DMS79 treated with DMSO at 0.1 percent for 48 hours (cell line): ENCODE results near the gene LUM.

ENCODE experiments used
- DNase-seq: peaks from one replicate; lab custom pipeline; 2025; lab: John Stamatoyannopoulos, UW

Gene LUM

GRCh38 chr12:91111366-91112325 lies at the start of gene LUM:
LUM (minus strand) TSS chr12:91111494; CDS start chr12:91108979, 2,515 bp downstream.
- no peak for DNase-seq

- DNase-seq: no peak
These were observed 49.7 kb upstream of the LUM start for GRCh38 chr12:91161009-91161408.

GRCh38 chr12:91155990-91156389 lies 44.7 kb upstream of the LUM start:
- no peak for DNase-seq

DNA sequence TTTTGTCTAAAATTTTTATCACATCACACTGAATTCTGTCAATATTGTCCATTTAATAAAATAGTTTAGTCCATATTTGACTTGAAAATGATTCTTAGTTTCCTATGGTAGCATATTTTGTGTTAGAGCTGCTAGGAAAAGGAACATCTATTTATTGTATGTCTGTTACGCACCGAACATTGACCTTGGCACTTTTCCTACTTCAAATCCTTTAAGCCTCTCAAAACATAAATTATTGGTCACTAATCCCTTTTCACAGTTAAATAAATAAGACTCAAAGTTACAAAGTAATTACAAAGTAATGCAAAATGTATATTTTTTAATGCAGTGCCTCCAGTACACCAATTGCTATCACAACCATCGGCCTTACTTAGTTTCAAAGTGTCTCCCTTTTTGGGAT lies 42.8 kb upstream of the LUM start:
- DNase-seq: no peak

DNA sequence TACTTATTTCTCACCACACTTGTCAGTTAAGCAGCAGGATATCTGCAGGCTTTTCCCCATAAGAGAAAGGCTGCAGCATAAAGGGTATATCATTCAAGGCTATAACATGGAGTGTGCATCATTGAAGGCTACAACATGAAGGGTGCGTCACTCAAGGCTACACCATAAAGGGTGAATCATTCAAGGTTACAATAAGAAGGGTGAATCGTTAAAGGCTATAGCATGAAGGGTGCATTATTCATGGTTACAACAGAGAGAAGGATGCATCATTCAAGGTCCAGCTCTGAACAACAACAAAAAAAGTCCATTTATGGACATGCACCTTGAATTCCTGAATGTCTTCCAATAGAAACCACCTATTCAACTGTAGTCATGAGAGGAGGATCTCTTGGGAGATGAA lies 32.8 kb upstream of the LUM start:
- no peak for DNase-seq

DNA sequence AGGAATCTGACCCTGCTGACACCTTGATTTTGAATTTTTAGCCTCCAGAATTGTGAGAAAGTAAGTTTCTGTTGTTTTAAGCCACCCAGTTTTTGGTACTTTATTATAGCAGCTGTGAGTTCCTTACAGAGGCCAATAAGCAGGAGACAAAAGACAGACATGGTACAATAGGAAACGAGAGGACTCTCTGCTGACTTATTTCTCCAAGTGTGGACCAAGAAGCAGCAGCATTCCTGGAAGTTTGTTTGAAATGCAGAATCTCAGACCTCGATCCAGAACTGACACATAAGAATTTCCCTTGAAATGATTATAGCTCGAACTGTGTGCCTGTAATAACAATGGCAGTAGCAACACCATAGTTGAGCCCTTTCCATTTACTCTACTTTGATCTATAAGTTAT lies 31.9 kb upstream of the LUM start:
- DNase-seq: no peak

DNA sequence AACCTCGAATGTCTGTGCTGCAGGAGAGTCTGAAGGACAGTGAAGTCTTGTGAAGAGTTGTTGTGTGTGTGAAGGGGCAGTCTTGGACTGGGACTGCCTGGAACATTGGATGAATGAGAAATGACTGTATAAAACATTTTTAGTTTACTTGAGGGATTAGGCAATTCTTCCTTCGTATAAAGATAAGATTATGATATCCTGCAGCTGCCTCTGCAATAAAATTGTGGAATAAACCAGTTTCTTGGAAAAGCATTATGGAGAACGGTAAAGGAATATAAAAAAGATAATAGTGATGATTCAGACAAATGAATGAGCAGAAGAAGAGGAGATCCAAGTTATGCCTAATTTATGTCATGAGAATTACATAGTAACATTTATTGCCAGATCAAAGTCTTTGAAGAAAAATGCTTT lies 30.9 kb upstream of the LUM start:
- DNase-seq: no peak

DNA sequence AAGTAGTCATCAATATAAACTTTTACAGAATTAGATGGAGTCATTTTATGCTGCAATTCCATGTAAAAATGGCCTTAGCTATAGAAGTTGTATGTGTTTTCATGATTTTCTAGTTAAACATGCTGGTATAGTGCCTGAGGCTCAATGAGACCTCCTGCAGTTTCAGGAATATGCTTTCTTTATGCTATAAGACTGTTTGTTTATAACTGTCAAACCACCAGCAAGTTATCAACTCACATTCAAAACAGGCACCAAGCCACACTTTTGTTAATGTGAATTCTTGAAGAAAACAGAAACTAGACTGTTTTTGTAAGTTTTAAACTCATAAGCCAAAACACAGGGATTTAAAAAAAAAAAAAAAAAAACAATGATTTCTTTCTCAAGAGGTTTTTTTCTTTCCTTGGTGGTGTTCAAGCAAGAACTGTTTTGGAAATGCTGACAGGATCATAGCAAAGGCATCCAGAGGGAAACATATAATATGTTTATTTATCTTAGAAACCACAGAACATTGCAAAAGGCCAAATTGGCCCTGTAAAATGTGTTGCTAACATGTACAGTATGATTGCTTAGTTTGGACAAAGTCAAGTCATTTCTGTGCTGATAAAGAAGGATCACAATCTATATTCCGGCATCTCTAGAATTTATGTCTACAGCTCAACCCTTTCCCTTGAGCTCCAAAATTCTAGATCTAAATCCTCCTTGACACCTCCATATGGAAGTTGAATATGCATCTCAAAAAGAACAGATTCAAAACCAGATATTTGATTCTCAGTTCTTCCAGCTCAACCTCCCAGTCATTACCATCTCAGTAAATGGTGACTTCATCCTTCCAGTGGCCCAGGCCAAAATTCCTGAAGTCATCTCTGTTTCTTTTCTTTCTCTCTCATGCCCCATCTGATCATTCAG lies 29.0 kb upstream of the LUM start:
- DNase-seq: no peak

GRCh38 chr12:91139286-91139685 lies 28.0 kb upstream of the LUM start:
- DNase-seq: no peak

- DNase-seq: no peak
These were observed 27.1 kb upstream of the LUM start for GRCh38 chr12:91138337-91138920.

DNA sequence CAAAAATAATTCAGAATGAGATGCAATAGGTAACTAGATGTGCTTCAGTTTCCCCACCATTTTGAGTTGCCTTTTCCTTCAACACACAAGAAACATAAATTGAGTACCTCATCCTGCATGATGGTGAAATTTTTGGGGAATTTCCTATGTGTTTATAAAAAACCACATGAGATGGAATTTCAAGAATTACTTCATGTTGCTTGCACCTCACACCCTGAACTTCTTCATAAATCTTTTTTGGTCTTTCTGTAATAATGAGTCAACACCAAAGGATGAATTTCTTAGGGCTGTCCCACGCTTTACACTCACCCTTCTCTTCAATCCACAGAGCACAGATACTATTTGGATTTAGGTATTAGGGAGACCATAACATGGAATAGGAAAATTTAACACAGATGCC lies 22.6 kb upstream of the LUM start:
- DNase-seq: no peak

DNA sequence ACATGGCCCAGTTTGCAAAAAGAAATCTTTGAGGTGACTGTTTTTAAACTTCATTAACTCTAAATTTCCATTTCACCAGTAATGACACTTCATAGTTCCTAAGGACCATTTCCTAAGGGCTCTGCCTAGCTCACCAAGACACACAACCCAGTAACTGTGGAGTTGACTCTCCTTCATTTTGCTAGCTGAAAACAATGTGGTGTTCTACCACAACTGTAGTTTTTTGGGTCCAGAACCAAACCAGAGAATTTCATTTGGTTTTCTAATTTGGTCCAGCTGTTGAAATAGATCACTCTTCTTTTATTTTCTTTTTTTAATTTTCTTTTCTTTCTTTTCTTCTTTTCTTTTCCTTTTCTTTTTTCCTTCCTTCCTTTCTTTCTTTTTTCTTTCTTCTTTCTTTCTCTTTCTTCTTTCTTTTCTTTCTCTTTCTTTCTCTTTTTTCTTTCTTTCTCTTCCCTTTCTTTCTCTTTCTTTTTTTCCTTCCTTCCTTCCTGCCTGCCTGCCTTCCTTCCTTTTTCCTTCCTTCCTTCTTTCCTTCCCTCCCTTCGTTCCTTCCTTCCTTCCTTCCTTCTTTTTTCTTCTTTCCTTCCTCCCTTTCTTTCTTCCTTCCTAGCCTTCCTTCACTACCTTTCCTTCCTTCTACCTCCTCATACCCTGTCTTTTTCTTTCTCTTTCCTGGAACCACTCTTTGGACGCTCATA lies 18.5 kb upstream of the LUM start:
- no peak for DNase-seq

- no peak for DNase-seq
These were observed 16.5 kb upstream of the LUM start for GRCh38 chr12:91127751-91128150.

DNA sequence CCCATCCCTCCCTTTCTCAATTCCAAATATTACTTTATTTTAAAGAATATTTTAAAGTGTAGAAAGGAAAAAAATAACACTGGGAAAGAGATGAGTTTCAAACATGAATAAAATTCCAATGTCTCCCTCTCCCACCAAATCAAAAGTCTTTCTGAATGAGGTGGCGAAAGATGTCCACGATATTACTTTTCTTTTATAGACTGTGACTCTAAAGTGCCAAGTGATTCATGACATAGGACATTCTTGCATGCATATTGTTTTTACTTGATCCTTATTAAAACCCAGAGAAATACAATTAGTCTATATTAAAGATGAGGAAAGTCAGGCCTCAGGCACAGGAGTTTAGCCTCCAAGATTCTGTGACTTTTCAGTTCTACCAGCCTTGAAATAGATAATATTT lies 16.0 kb upstream of the LUM start:
- no peak for DNase-seq

DNA sequence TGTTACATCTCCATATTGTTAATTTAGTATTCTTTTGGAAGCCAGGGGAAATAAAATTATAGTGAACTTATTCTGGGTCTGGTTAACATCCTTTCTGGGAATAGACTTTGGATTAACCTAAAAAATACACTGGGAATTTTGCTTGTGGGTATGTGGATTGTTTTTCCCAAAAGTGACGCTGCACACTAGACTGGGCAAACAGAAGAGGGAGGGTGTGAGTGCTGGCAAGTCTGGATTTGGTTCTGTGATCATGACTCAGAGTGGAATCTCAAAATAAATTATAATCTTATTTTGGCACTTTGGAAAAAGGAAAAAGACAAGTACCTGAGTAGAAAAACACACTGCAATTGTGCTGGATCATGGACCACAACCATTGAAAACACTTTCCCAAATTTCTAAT lies 15.2 kb upstream of the LUM start:
- no peak for DNase-seq

DNA sequence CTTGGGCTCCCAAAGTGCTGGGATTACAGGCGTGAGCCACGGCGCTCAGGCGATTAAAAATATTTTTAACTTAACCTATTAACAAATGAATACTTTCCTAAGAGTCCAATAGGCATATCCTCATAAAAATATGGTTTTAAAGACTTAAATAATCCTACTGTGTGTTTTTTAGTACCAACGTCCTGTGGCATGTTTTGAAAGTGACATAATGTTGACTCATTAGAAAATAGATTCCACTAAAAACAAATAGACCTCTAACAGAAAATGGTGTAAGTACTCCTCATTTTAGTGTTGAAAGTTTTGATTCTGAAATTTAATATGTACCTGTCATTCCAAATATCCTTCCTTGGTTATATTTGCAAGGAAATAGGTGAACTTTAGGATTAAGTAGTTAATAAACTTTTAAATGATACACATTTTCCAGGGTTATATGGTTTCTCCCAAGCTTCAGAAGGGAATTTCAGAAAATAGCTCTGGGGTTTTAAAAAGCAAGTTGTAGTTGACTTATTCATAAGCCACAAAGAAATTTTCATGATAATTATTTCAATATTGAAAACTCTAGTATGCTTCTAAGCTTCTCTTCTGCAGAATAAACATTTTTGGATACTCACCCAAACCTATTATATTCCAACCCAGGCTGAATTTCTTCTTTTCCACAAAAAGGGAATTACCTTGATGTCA lies 12.1 kb upstream of the LUM start:
- no peak for DNase-seq

GRCh38 chr12:91120781-91121180 lies 9.5 kb upstream of the LUM start:
- DNase-seq: no peak

DNA sequence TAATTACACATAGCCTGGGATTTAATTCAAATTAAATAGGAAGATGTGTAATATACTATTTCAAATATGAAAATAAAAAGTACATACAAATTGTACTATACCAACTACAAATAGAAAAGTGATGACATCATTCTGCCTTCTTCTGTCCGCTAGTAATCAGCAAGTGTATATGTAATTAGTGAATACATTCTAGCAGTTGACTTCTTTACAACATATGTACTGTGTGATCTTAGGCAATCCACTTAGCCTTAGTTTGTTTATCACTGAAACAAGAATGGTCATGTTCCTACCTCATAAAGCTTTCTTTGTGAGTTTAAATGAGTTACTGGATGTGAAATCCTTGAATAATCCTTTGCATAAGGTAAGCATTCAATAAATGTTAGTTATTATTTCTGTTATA lies 7.8 kb upstream of the LUM start:
- no peak for DNase-seq

- no peak for DNase-seq
These were observed 2.3 kb upstream of the LUM start for GRCh38 chr12:91113621-91114020.

DNA sequence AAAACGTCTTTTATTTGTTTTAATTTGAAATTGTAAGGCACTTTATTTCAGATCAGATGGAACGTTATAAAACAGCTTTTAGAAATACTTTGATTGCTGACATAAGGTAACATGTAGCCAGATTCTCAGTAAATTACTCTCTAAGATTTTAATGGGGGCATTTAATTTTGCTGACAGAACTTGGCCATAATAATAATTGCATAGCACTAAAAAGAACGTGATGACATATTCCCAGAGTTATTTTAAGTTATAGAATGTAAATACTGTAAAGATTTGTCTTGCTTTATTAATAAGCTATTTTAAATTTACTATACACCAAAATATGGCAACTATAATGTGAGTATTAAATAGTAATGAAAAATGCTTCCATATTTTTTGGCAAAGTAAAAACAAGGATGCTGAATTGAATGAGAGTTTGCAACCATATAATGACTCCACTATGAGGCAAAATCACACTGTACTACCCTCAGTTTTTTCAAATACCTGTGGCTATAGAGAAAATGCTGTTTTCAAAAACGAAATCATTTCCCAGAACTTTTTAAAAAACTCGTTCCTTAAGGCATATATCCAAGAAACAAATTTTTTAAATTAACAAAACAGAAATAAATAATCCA lies 876 bp downstream of the LUM start:
- DNase-seq: no peak
